NCI-H2227 (cell line): ENCODE measurements around the gene GRN.
"Not testable (repeated sequence)": the region's sequence is repeated elsewhere in the genome, so short reads cannot be mapped to it uniquely, and the experiment has no call there.

Experiments
- DNase-seq: peaks from one replicate; lab custom pipeline; 2025; ENCODE audit not compliant: unreplicated experiment; lab: John Stamatoyannopoulos, UW

Gene GRN

DNA sequence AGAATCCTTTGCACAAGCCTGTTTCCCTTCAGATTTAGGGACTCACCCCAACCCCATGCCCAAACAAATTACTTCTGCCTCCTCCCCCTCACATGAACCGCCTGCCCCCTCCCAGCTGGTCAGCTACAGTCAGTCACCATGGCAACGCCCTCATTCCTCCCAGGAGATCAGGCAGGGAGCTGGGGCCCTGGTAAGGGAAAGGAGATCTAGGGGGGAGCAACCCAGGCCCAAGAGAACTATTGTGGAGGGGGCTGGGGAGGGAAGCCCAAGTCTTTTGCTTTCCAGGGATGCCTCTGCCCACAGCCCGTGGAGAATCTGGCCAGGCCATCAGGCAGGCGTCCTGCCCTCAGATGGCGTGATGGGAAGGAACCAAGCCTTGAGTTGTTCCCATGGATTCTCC, 15.7 kb downstream of the GRN start:
- DNase-seq, result peak; percentile 66

- no peak for DNase-seq
Measured at GRCh38 chr17:44361292-44362260, 16.5 kb downstream of the GRN start.

DNA sequence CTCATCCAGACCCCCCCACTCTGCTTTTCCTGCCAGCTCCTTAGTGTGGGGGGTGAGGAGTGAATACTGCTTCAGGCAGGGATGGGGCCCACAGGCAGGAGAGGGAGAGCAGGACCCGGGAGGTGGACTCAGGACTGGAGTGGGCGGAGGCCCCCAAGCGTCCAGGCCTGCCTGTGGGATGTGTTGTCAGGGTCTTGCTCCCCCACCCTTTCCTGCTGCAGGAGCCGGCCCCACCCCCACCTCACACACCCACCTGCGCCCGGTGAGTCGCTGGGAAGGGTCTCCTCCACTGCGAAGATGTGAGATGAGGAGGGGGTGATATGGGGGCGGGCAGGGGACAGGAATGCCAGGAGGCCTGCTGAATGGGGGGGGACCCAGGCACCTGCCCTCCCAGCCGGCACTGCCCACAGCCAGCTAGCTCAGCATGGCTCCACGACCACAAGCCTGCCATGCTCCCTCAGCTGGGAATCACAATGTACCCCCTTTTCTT, 17.4 kb downstream of the GRN start:
- peak; percentile 47 for DNase-seq

DNA sequence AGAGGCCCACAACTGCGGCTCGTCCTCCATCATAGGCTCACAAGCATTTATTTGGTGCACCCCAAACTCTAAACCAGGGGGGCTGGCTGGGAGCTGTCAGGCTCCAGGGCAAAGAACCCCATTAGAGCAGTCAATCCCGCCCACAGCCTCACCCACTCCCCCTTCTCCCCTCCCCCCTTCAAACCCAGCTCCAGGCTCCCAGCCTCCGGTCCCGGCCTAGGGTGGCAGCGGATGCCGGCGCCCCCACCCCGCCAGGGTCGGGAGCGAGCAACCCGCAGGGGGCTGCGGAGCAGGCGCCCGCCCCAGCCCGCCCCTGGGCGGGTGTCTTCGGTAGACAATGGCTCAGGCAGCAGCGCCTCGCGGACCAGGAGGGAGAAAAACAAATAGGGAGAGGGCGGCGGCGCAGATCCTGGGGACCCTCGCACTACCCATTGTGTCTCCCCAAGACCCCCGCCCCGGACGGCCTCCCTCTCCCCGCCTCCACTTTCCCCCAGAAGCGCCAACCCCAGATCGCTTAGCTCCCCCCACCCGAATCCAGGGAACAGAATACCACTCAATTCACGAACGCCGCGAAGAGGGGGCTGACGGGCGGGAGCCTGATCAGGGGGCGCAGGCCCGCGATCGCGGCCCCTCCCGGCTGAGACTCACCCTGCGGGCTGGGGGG, 18.0 kb downstream of the GRN start:
- peak; percentile 60 for DNase-seq

- DNase-seq, result peak; percentile 84
Measured at GRCh38 chr17:44363613-44364159, 18.6 kb downstream of the GRN start, which contains the start of gene FAM171A2. TSS of gene FAM171A2 (minus strand) at chr17:44363853. CDS start at chr17:44363714, 139 bp downstream.

- not testable (repeated sequence) for DNase-seq
Measured at GRCh38 chr17:44365051-44365450, 19.9 kb downstream of the GRN start.

GRCh38 chr17:44367231-44367979, 22.3 kb downstream of the GRN start:
- DNase-seq, result no peak

GRCh38 chr17:44368391-44369243, 23.5 kb downstream of the GRN start:
- not testable (repeated sequence) for DNase-seq

GRCh38 chr17:44369414-44370023, 24.4 kb downstream of the GRN start:
- DNase-seq, result not testable (repeated sequence)

GRCh38 chr17:44372036-44372435, 26.9 kb downstream of the GRN start:
- DNase-seq, result no peak

GRCh38 chr17:44374306-44375195, 29.4 kb downstream of the GRN start:
- no peak for DNase-seq

- no peak for DNase-seq
Measured at GRCh38 chr17:44375196-44376017, 30.3 kb downstream of the GRN start.

- DNase-seq, result no peak
Measured at GRCh38 chr17:44376124-44376523, 31.0 kb downstream of the GRN start.

- DNase-seq, result no peak
Measured at GRCh38 chr17:44376779-44377178, 31.7 kb downstream of the GRN start.

GRCh38 chr17:44378171-44378705, 33.1 kb downstream of the GRN start:
- DNase-seq, result no peak

- no peak for DNase-seq
Measured at GRCh38 chr17:44379887-44380286, 34.8 kb downstream of the GRN start.

DNA sequence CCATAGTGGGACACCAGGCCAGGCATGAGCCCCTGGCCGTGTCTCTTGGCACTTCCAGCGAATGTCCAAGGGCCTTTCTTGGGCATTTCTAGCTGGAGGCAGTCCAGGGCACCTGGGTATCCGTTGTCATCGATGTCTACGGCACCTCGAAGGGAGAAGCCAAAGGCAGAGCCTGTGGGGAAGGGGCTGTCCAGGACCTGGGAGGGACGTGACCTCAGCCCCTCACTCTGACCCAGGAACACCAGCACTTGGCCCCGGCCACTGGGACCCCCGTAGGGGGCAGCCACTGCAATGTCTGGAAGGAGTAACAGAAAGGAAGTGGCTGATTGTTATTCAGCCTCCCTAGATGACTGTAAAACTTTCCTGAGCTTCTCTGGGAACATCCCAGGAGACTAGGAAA, 35.7 kb downstream of the GRN start:
- DNase-seq, result no peak
